Endometrium (tissue), 2 donors: ENCODE measurements around the gene GAMT.
"Not testable (repeated sequence)": the region's sequence is repeated elsewhere in the genome, so short reads cannot be mapped to it uniquely, and the experiment has no call there.

Experiments used
- FAIRE-seq: peaks from 2 replicates; lab custom pipeline; 2012; peaks lifted over from hg19 to GRCh38; lab: Jason Lieb, UNC
- donor health status: control.
- donor health status: control.

Gene GAMT

GRCh38 chr19:1433119-1434039 lies 32.0 kb upstream of the GAMT start:
- FAIRE-seq: no peak

- no peak for FAIRE-seq
Measured at GRCh38 chr19:1432507-1432887, 31.2 kb upstream of the GAMT start.

- FAIRE-seq: no peak
Measured at GRCh38 chr19:1431759-1432506, 30.6 kb upstream of the GAMT start.

GRCh38 chr19:1430246-1430645 lies 28.9 kb upstream of the GAMT start:
- no peak for FAIRE-seq

DNA sequence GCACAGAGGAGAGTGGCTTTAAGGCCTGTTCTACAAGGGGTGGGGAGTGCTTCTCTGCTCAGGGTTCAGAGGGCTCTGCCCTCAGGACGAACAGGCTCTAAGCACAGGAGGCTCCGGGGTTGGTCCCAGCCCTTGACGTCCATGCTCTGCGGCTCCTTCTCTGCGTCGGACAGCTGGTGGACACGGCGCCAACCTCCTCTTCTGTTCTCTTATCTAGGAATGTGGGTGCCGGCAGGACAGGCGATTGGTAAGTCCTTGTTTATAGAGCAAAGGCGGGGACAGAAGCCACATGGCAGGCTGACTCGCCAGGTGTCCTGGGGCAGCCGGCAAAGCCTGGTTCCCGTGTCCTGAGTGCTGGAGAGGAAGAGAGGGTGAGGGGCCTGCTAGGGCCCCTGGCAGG lies 28.4 kb upstream of the GAMT start:
- FAIRE-seq: no peak

DNA sequence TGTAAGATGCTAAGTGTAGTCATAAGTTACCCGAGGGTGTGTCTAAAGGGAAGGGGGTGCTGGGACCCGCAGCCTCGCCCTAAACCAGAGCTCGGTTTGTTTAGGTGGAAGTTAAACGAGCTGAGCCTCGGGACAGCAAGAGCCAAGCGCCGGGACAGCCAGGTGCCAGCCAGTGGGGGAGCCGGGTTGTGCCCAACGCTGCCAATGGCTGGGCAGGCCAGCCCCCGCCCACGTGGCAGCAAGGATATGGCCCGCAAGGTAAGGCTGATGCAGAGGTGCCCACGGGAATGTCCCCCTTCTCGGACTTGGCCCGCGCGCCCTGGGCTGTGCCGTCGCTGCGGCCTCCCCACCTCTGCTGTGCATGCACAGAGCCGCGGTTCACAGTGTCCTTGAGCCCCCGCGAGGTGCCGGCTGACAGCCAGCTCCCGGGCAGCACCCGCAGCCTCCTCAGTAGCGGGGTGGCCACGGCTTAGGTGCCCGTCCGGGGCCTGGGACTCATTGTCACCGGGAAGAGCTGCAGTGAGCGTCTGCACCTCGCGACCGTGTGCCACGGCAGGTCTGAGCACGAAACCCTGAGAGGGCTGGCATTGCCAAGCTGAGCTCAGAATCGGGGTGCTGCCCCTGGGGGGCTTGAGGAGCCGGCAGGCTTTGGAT lies 27.5 kb upstream of the GAMT start:
- no peak for FAIRE-seq

GRCh38 chr19:1427221-1427920 lies 26.0 kb upstream of the GAMT start:
- no peak for FAIRE-seq

DNA sequence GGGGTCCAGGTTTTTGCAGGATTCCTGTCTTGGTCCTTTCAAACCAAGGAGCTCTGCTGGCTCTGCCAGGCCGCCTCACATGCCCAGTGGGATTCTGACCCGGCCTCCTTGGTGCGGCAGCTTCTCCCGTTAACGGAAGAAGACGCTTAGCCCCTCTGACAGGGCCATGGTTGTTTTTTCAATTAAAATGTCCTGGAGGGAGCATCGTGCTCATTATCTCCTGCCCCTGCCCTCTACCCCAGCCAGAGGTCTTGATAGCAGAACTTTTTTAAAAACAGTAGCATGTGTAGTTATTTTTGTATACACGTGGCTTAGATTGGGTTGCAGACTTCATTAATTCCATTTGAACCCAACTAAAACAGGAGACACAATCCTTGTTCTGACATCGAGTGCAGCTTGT lies 25.4 kb upstream of the GAMT start:
- no peak for FAIRE-seq

DNA sequence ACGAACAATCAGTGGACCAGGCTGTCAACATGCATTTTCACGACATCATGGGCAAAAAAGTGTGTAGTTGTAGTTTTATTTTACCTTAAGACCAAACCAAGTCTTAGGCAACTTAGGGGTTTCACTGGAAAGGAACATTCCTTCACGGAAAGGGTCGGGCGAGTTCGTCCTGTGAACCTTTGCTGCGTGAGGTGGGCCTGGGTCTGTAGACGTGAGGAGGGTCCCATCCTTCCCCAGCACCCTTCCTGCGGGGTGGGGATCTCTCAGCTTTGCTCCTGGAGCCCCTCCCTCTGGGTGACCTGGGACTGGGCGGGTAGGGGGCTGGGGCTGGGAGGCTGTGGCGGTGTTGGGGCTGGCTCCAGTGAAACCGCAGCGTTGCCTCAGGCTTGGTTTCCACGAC lies 24.6 kb upstream of the GAMT start:
- no peak for FAIRE-seq

GRCh38 chr19:1425102-1425837 lies 23.9 kb upstream of the GAMT start:
- no peak for FAIRE-seq

- FAIRE-seq: no peak
Measured at GRCh38 chr19:1424192-1424955, 23.0 kb upstream of the GAMT start.

GRCh38 chr19:1423436-1424191 lies 22.3 kb upstream of the GAMT start:
- no peak for FAIRE-seq

DNA sequence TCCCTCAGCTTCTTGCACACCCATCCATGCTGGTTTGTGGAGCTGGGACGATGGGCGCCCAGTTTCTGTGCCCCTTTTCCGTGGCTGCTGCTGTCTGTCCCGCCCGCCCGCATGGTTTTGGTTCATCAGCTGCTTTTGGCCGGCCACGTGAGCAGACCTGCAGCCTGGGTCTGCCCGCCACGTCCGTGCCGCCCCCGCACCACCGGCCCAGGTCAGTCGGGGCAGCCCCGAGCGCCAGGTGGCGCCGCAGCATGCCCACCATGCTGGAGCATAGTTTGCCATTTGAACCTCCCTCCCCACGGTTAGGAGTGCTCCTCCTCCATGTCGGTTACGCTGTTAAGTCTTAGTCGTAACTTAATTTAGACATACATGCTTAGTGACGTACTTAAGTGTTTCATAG lies 21.6 kb upstream of the GAMT start:
- FAIRE-seq: no peak

DNA sequence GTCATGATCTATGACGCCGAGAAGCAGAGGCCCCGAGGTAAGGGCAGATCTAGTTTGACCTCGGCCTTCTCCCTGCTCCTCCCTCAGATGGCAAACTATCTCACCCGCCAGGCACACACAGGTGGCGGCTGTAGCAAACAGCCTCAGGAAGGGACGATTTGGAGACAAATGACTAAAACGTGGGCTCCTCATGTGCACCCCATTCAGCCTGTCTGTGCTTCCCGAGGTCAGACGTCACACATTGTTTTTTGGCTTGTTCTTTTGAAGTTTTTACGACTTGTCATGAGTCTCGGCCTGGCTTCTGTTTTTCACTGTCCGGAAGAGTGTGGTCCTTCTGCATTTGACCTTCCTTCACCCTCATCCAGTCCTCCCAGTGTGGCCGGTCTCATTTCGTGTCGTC lies 21.0 kb upstream of the GAMT start:
- peak; percentile 45 for FAIRE-seq

DNA sequence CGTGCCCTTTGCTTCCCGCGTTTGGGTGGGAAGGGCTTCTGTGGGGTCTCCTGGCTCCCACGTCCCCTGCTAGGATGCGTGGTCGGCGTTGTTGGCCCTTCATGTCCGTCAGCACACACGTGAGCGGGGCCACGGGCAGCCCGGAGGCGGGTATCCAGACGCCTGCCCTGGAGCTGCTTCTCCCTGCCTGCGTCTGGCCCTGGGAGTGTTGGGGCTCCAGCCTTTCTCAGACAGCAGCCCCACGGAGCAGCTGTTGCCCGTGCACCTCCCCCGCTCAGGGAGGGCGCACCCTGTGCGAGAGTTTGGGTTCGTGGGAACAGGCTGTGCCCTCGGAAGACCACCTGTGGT lies 20.6 kb upstream of the GAMT start:
- FAIRE-seq: no peak

DNA sequence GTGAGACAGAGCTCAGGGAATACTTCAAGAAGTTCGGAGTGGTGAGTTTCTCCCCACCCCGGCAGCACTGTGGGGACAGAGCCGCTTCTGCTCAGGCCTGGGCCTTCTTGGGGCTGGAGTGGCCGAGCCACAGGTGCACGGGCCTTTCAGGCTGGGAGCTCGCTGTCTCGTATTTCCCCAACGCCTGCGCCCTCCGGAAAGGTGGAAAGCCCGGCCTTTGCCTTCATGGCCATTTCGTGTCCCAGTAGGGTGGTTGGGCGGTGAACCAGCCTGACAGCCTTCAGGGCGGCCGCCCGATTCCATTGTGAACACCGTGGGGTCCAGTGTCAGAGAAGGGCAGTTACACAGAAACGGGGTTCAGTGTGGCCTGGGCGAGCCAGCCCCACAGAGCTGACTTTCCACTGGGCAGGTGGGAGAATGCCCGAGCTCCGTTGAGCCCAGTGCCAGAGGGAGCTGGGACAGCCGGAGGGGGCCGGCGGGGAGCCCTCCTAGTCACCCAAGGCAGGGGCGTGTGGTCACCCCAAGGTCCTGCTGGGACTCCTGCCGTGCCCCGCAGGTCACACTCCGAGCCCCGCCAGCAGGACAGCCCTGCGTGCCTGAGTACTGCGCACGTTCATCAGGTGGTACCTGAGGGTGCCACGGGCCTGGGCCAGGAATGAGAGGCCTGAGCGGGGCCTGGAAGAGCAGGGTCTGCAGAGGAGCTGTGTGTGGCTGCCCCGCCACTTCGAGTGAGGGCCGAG lies 20.0 kb upstream of the GAMT start:
- no peak for FAIRE-seq

DNA sequence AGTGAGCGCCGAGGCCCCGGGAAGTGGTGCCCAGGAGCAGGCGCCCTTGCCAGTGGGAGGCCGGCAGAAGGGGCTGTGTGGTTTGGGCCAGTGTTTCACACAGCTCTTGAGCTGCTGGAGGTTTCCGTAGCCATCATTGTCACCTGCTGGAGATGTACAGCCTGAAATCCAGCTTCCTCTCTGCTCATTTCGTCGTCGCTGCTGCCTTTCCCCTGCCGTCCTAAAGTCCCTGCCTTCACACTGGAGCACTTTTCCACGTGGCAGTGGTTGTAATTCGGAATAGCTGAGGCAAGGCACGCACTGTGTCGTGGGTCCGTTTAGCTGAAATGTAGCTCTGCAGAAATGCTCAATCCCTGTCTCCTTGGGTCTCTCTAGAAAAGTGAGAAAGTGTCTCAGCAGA lies 19.2 kb upstream of the GAMT start:
- no peak for FAIRE-seq

GRCh38 chr19:1420085-1420484 lies 18.7 kb upstream of the GAMT start:
- not testable (repeated sequence) for FAIRE-seq

DNA sequence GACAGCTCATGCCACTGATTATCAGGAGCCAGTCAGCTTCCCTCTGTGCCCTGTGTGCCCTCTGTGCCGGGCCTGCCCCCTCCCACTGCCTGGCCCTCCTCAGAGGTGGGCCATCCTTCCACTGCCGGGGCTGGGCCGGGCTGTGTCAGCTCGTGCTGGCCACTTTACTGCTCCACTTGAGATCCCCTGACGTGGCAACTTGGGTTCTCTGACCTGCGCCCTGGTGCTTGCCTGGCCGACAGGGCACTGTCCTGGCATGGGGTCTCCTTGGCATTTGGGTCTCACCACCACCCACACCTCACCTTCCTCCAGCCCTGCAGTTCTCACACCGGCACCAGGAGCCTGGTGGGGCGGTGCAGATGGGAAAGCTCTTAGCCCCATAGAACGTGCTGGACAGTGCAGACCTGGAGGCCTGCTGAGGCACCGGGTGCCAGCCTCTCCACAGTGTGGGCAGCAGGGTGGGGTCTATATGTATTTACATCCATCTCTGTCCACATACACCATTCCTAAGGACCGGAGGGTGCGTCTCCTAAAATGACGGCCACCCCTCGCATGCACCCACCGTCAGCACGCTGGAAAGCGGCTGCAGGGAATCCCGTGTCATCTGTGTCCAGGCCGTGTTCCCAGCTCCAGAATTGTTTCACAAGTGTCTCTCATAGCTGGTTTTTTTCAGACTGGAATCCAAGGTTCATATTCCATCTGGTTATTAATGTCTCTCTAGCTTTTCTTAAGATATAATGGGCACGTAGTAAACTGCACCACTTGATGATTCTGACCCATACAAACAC lies 17.8 kb upstream of the GAMT start:
- no peak for FAIRE-seq
